Activated CD8-positive, alpha-beta T cell treated with anti-CD3 and anti-CD28 coated beads for 36 hours (primary cell): Measurements from ENCODE around the gene IFT172. TPM values are rescaled to one million over a fixed set of nuclear protein-coding genes. Genes with fewer than 3 reads are reported as not detected.

ENCODE experiments used
- ATAC-seq: fragments of 200-7000 bp; cut with Tn5 transposase; one replicate; pipeline ENCODE4 v1.10.0; 2021; ENCODE audit warnings: mild to moderate bottlenecking, moderate library complexity
- CTCF ChIA-PET: fragments of 350-600 bp; sonication (Branson Sonifier 250); formaldehyde crosslinking; loops from one replicate; lab custom pipeline; 2021; ENCODE audit warnings: antibody characterized with exemption; lab: Charles Lee
- POLR2A ChIA-PET: fragments of 350-600 bp; sonication (Branson Sonifier 250); formaldehyde crosslinking; loops from one replicate; lab custom pipeline; 2021; ENCODE audit warnings: antibody characterized with exemption; lab: Charles Lee
- DNase-seq: peaks from one replicate; pipeline ENCODE4 v3.0.0-alpha.2; 2020
- H3K27ac Mint-ChIP-seq: one replicate; pipeline ENCODE4 v1.8.0; 2021; ENCODE audit warnings: mild to moderate bottlenecking, mixed read lengths
- H3K27me3 Mint-ChIP-seq: one replicate; pipeline ENCODE4 v1.8.0; 2021; ENCODE audit warnings: mixed read lengths
- H3K36me3 Mint-ChIP-seq: one replicate; pipeline ENCODE4 v1.8.0; 2021; ENCODE audit warnings: low read depth, mixed read lengths
- H3K4me1 Mint-ChIP-seq: one replicate; pipeline ENCODE4 v1.8.0; 2021; ENCODE audit warnings: low read depth, mixed read lengths
- H3K4me3 Mint-ChIP-seq: one replicate; pipeline ENCODE4 v1.8.0; 2021; ENCODE audit warnings: mild to moderate bottlenecking, moderate library complexity, mixed read lengths
- H3K9me3 Mint-ChIP-seq: one replicate; pipeline ENCODE4 v1.8.0; 2021; ENCODE audit warnings: mixed read lengths
- CTCF ChIP-seq: fragments of 200-600 bp; IDR thresholded peaks from one replicate; pipeline ENCODE4 v1.8.0; 2022; ENCODE audit warnings: antibody characterized with exemption, mild to moderate bottlenecking
- intact Hi-C: fragments of 100-400 bp; cut with micrococcal nuclease; formaldehyde crosslinking; loops from one replicate; pipeline ENCODE4 v1.10.0; 2022
- total RNA-seq, 2 experiments: library from RNA; stranded (reverse); gene quantifications; one replicate each; pipeline ENCODE4 v1.2.3, GENCODE V29; 2021

The IFT172 gene
- total RNA-seq, 2 experiments from 2014 or later: 12.1 to 13.2 TPM

DNA sequence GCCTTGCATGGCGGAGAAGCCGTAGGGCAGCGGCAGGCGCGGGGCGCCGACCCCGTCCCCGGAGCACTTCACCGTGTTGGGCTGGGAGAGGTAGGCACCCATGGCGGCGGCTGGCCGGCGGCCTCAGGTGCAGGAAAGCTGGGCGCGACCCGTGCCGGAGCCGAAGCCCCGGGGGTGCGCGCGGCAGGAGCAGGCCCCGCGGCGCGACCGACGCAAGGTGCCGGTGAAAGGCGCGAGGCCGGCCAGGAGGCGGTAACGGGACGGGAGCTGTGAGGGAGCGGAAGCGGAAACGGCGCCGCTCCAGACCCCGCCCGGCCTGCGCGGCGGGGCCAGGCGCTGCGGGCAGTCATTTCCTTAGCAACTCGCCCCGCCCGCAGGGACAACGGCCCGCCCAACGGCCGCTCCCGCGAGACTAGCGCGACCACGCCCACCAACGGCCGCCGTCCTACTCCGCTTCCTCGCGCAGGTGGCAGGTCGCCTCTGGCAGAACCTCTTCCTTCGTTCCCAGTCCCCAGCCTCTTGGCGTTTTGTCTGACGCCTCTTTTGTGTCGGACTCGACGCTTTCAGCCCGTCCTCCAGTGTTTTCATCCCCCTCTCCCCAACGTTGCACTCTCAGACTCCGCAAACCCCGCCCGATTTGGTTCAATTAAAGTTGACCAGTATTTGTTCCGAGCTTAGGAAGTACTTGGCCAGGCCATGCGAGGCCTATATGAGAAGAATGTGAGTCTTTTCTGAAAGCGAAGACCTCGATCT lies 80.0 kb downstream of the IFT172 start, which contains the start of gene PPM1G:
TSS of gene PPM1G (minus strand) at position 271 of the 753 bp plus-strand sequence. CDS start at position 102, 169 bp downstream.
- intact Hi-C loops: no loop called here
- H3K4me1 Mint-ChIP-seq: peaks cover 36% of the 10 kb centered on the region
- POLR2A ChIA-PET: interaction anchor here (0.6 to 4.8 kb wide), 25 partner anchors 8 to 1205 kb away, joined by 3 to 37 read pairs (median 4); partner anchors contain the start of genes CCDC121, EIF2B4, GTF3C2 and MPV17
- CTCF ChIA-PET: interaction anchor here (0.7 to 2.2 kb wide), 7 partner anchors 11 to 274 kb away, joined by 3 to 19 read pairs (median 3); partner anchors contain the start of gene NRBP1
- peak within 1 kb of the TSS; percentile 86 for H3K4me3 Mint-ChIP-seq
- DNase-seq (peak; percentile 96), ATAC-seq (peak; percentile 98)
- H3K9me3 Mint-ChIP-seq: peaks cover 2% of the 10 kb centered on the region
- H3K27me3 Mint-ChIP-seq: peaks cover 2% of the 10 kb centered on the region
- H3K36me3 Mint-ChIP-seq: peaks cover 19% of the 10 kb centered on the region
- H3K27ac Mint-ChIP-seq: peak within 1 kb of the TSS; percentile 90
- TF ChIP-seq CTCF: no peak

- ChIA-PET POLR2A (interaction anchor here (0.7 to 4.8 kb wide), 18 partner anchors 7 to 273 kb away, joined by 3 to 37 read pairs (median 5); partner anchors contain the start of genes CCDC121, EIF2B4, GTF3C2 and MPV17), CTCF (interaction anchor here (2.2 to 2.4 kb wide), 2 partner anchors 20 to 275 kb away, joined by 8 to 19 read pairs; partner anchors contain the start of gene NRBP1)
- peaks cover 39% of the 10 kb centered on the region for H3K4me1 Mint-ChIP-seq
Measured at GRCh38 chr2:27408601-27409320, 80.8 kb downstream of the IFT172 start.

GRCh38 chr2:27407798-27408491 lies 81.6 kb downstream of the IFT172 start:
- Mint-ChIP-seq H3K36me3 (peaks cover 26% of the 10 kb centered on the region), H3K27ac (peak overlapping the region; percentile 80), H3K4me1 (peaks cover 43% of the 10 kb centered on the region), H3K27me3 (peaks cover 2% of the 10 kb centered on the region), H3K9me3 (peaks cover 2% of the 10 kb centered on the region), H3K4me3 (peak overlapping the region; percentile 86)
- DNase-seq (no peak), ATAC-seq (no peak)
- intact Hi-C loops: no loop called here
- ChIA-PET CTCF (interaction anchor here (1.3 to 2.4 kb wide), 2 partner anchors 104 to 275 kb away, joined by 3 to 8 read pairs; no protein-coding TSS in a partner anchor), POLR2A (interaction anchor here (1.0 to 4.8 kb wide), 3 partner anchors 21 to 177 kb away, joined by 4 to 29 read pairs (median 6); partner anchors contain the start of genes NRBP1 and ZNF513)
- TF ChIP-seq CTCF: peak; percentile 28

More at GRCh38 chr2:27408601-27409320, 80.8 kb downstream of the IFT172 start:
- H3K27me3 Mint-ChIP-seq: peaks cover 2% of the 10 kb centered on the region
- H3K36me3 Mint-ChIP-seq: peaks cover 21% of the 10 kb centered on the region
- intact Hi-C loops: no loop called here
- H3K9me3 Mint-ChIP-seq: peaks cover 2% of the 10 kb centered on the region
- ATAC-seq (no peak), DNase-seq (peak; percentile 49)
- no peak for TF ChIP-seq CTCF
- peak overlapping the region; percentile 86 for H3K4me3 Mint-ChIP-seq
- H3K27ac Mint-ChIP-seq: peak overlapping the region; percentile 80

GRCh38 chr2:27400348-27401135 lies 89.0 kb downstream of the IFT172 start:
- peaks cover 34% of the 10 kb centered on the region for H3K36me3 Mint-ChIP-seq
- H3K9me3 Mint-ChIP-seq: no peaks in the 10 kb centered on the region
- ChIA-PET POLR2A (interaction anchor here (0.6 to 0.9 kb wide), 4 partner anchors 9 to 584 kb away, joined by 3 to 6 read pairs (median 3); partner anchors contain the start of gene PPM1G), CTCF (interaction anchor here (0.9 to 1.5 kb wide), 2 partner anchors 15 to 31 kb away, joined by 4 read pairs; no protein-coding TSS in a partner anchor)
- DNase-seq: no peak
- no peak overlapping the region for H3K27ac Mint-ChIP-seq
- TF ChIP-seq CTCF: no peak
- no peaks in the 10 kb centered on the region for H3K27me3 Mint-ChIP-seq
- intact Hi-C loops: no loop called here
- peaks cover 40% of the 10 kb centered on the region for H3K4me1 Mint-ChIP-seq
- no peak for ATAC-seq
- no peak overlapping the region for H3K4me3 Mint-ChIP-seq
